HG02938 (cell line): ENCODE data around the gene ARPC2.
"Not testable (repeated sequence)": the region's sequence is repeated elsewhere in the genome, so short reads cannot be mapped to it uniquely, and the experiment has no call there.

Experiments used
- ATAC-seq: cut with Tn5 transposase; IDR thresholded peaks from one replicate; pipeline ENCODE4 v1.9.1; 2021; ENCODE audit warnings: mild to moderate bottlenecking, moderate library complexity; ENCODE audit not compliant: unreplicated experiment

Gene ARPC2

GRCh38 chr2:218216674-218217359 lies at the start of gene ARPC2:
TSS of gene ARPC2 (plus strand) at chr2:218217189. CDS start at chr2:218217471, 282 bp downstream.
- peak; percentile 69 for ATAC-seq

GRCh38 chr2:218168016-218168415 lies 49.0 kb upstream of the ARPC2 start:
- no peak for ATAC-seq

GRCh38 chr2:218168635-218169462 lies 48.1 kb upstream of the ARPC2 start:
- ATAC-seq = no peak

- ATAC-seq = no peak
These were observed 47.0 kb upstream of the ARPC2 start for GRCh38 chr2:218169757-218170546.

- not testable (repeated sequence) for ATAC-seq
These were observed 45.2 kb upstream of the ARPC2 start for GRCh38 chr2:218171744-218172143.

GRCh38 chr2:218172845-218173244 lies 44.1 kb upstream of the ARPC2 start:
- no peak for ATAC-seq

GRCh38 chr2:218179782-218180181 lies 37.2 kb upstream of the ARPC2 start:
- ATAC-seq = no peak

GRCh38 chr2:218180467-218181114 lies 36.4 kb upstream of the ARPC2 start:
- no peak for ATAC-seq

GRCh38 chr2:218184331-218184730 lies 32.7 kb upstream of the ARPC2 start:
- ATAC-seq = no peak

GRCh38 chr2:218186355-218186766 lies 30.6 kb upstream of the ARPC2 start:
- peak; percentile 52 for ATAC-seq

- ATAC-seq = no peak
These were observed 30.1 kb upstream of the ARPC2 start for GRCh38 chr2:218186876-218187275.

- no peak for ATAC-seq
These were observed 29.5 kb upstream of the ARPC2 start for GRCh38 chr2:218187296-218188015.

- ATAC-seq = no peak
These were observed 28.5 kb upstream of the ARPC2 start for GRCh38 chr2:218188528-218188927.

GRCh38 chr2:218192902-218193430 lies 24.0 kb upstream of the ARPC2 start:
- no peak for ATAC-seq

- ATAC-seq = no peak
These were observed 23.3 kb upstream of the ARPC2 start for GRCh38 chr2:218193701-218194100.

GRCh38 chr2:218194880-218195279 lies 22.1 kb upstream of the ARPC2 start:
- ATAC-seq = no peak

GRCh38 chr2:218196974-218197373 lies 20.0 kb upstream of the ARPC2 start:
- ATAC-seq = no peak

- ATAC-seq = no peak
These were observed 14.7 kb upstream of the ARPC2 start for GRCh38 chr2:218202266-218202665.

GRCh38 chr2:218209078-218209477 lies 7.9 kb upstream of the ARPC2 start:
- ATAC-seq = no peak

- ATAC-seq = no peak
These were observed 2.9 kb upstream of the ARPC2 start for GRCh38 chr2:218214116-218214515.
